HEK293T (cell line): Measurements from ENCODE around the gene TAOK3.

Experiments
- BHLHE40 ChIP-seq: fragments of 450-650 bp; IDR thresholded peaks from 2 replicates; pipeline ENCODE4 v1.6.1; 2016; ENCODE audit warnings: mild to moderate bottlenecking, moderate library complexity, borderline replicate concordance
- ELF4 ChIP-seq: fragments of 450-650 bp; IDR thresholded peaks from 2 replicates; pipeline ENCODE4 v1.6.1; 2017; ENCODE audit warnings: antibody characterized with exemption
- FOXA1 ChIP-seq: fragments of 450-650 bp; IDR thresholded peaks from 2 replicates; pipeline ENCODE4 v1.6.1; 2016; ENCODE audit warnings: mild to moderate bottlenecking
- FOXM1 ChIP-seq: fragments of 450-650 bp; IDR thresholded peaks from 2 replicates; pipeline ENCODE4 v1.6.1; 2017; ENCODE audit warnings: mild to moderate bottlenecking, borderline replicate concordance
- SUZ12 ChIP-seq: fragments of 450-650 bp; IDR thresholded peaks from 2 replicates; pipeline ENCODE4 v1.6.1; 2016; ENCODE audit warnings: mild to moderate bottlenecking

DNA sequence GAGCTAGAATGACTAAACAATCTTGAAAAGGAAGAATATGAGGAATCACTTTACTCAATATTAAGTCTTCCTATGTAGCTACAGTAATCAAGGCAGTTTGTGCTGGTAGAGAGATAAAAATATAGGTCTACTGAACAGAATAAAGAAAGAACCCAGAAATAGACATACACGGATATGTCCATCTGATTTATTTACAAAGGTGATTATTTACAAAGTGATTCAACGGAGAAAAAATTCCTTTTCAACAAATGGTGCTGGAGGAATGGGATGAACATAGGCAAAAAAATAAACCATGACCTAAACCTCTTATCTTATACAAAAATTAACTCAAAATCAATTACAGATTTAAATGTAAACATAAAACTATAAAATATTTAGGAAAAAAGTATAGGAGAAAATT lies 36.6 kb downstream of the TAOK3 start:
- TF ChIP-seq FOXM1 (no peak), SUZ12 (no peak), FOXA1 (no peak), BHLHE40 (no peak), ELF4 (no peak)
